Fibroblast of lung (primary cell): ENCODE data around the gene MATN1.

ENCODE experiments used
- EZH2 ChIP-seq: IDR thresholded peaks from 2 replicates; pipeline ENCODE4 v1.5.1; 2012; ENCODE audit warnings: low read length, control low read depth, mild to moderate bottlenecking; ENCODE audit errors: missing control alignments
- TF ChIP-seq, protein P1 (sequence below), 2 donors: IDR thresholded peaks in 1 of 2; conservative IDR thresholded peaks in 1 of 2; 1 replicate in 1 of 2; 2 replicates in 1 of 2; pipeline ENCODE4 v1.5.1; 2011 to 2012; ENCODE audit warnings: low read length in 2 of 2, control low read depth in 1 of 2, inconsistent platforms in 1 of 2, low read depth in 1 of 2, mild to moderate bottlenecking in 1 of 2

GRCh38 chr1:30735668-30736498 lies 12.5 kb upstream of the MATN1 start:
- TF ChIP-seq, protein P1, sequence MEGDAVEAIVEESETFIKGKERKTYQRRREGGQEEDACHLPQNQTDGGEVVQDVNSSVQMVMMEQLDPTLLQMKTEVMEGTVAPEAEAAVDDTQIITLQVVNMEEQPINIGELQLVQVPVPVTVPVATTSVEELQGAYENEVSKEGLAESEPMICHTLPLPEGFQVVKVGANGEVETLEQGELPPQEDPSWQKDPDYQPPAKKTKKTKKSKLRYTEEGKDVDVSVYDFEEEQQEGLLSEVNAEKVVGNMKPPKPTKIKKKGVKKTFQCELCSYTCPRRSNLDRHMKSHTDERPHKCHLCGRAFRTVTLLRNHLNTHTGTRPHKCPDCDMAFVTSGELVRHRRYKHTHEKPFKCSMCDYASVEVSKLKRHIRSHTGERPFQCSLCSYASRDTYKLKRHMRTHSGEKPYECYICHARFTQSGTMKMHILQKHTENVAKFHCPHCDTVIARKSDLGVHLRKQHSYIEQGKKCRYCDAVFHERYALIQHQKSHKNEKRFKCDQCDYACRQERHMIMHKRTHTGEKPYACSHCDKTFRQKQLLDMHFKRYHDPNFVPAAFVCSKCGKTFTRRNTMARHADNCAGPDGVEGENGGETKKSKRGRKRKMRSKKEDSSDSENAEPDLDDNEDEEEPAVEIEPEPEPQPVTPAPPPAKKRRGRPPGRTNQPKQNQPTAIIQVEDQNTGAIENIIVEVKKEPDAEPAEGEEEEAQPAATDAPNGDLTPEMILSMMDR (conservative IDR thresholded peaks at IDR 0.05 in 1 of 2, IDR thresholded peaks at IDR 0.05 in 1 of 2; ENCODE audit: low read depth in 1 of 2, low read length in 2 of 2) = no peak
- no peak for TF ChIP-seq EZH2
